ENCODE data around the gene DBH.

The DBH gene

DNA sequence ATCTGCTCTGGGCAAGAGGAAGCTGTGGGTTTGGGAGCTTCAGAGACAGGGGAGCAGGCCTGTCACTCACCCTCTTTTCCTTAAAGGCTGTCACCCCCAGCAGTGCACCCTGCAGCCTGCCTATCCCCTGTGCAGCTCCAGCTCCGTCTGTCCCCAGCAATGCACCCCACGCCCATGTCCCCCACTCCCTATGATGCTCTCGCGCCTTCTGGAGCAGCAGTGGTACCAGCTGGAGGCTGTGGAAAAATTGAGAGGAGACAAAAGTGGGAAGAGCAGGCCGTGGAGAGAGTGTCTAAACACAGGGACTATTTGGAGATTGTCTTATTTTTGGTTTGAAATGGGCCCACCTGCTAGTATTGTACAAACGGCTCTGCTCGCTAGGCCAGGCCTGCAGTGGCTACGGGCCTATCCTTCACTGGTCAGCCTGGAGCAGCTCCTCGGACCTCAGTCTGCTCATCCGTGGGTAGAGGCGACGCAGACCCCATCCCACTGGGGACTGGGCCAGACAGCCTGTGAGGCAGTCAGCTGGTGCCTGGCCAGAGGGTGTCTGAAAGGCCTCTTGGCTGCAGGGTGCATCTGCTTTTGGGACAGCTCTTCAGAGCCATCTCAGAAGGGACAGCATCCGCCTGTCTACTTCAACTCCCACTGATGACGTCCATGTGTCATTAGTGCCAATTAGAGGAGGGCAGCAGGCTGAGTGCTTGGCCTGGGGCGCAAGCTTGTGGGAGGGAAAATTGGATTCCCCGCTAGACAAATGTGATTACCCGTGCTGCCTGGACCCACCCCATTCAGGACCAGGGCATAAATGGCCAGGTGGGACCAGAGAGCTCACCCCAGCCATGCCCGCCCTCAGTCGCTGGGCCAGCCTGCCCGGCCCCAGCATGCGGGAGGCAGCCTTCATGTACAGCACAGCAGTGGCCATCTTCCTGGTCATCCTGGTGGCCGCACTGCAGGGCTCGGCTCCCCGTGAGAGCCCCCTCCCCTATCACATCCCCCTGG is at the start of gene DBH:
DBH (plus strand) TSS at position 831 of the 999 bp plus-strand sequence; CDS start at position 840, 9 bp downstream.
- no peak for DNase-seq (ENCODE audit: low spot score)
- H3K36me3 Mint-ChIP-seq (ENCODE audit: low read depth), result no peaks in the 10 kb centered on the region
- no peaks in the 10 kb centered on the region for H3K9me3 Mint-ChIP-seq
- no peak within 1 kb of the TSS for H3K4me3 Mint-ChIP-seq
- H3K27me3 Mint-ChIP-seq (ENCODE audit: low read depth), result no peaks in the 10 kb centered on the region
- no peaks in the 10 kb centered on the region for H3K4me1 Mint-ChIP-seq (ENCODE audit: low read depth)
- H3K27ac Mint-ChIP-seq, result no peak within 1 kb of the TSS

- H3K9me3 Mint-ChIP-seq, result peaks cover 5% of the 10 kb centered on the region
- no peaks in the 10 kb centered on the region for H3K4me1 Mint-ChIP-seq (ENCODE audit: low read depth)
- no peak overlapping the region for H3K27ac Mint-ChIP-seq
- H3K36me3 Mint-ChIP-seq (ENCODE audit: low read depth), result no peaks in the 10 kb centered on the region
- no peak for DNase-seq (ENCODE audit: low spot score)
- H3K4me3 Mint-ChIP-seq, result no peak overlapping the region
- peaks cover 22% of the 10 kb centered on the region for H3K27me3 Mint-ChIP-seq (ENCODE audit: low read depth)
Measured at GRCh38 chr9:133587051-133587450, 49.1 kb upstream of the DBH start.

- H3K9me3 Mint-ChIP-seq, result peaks cover 5% of the 10 kb centered on the region
- no peaks in the 10 kb centered on the region for H3K4me1 Mint-ChIP-seq (ENCODE audit: low read depth)
- H3K27ac Mint-ChIP-seq, result no peak overlapping the region
- H3K4me3 Mint-ChIP-seq, result no peak overlapping the region
- no peak for DNase-seq (ENCODE audit: low spot score)
- no peaks in the 10 kb centered on the region for H3K36me3 Mint-ChIP-seq (ENCODE audit: low read depth)
- H3K27me3 Mint-ChIP-seq (ENCODE audit: low read depth), result peaks cover 22% of the 10 kb centered on the region
Measured at GRCh38 chr9:133587466-133587865, 48.7 kb upstream of the DBH start.

DNA sequence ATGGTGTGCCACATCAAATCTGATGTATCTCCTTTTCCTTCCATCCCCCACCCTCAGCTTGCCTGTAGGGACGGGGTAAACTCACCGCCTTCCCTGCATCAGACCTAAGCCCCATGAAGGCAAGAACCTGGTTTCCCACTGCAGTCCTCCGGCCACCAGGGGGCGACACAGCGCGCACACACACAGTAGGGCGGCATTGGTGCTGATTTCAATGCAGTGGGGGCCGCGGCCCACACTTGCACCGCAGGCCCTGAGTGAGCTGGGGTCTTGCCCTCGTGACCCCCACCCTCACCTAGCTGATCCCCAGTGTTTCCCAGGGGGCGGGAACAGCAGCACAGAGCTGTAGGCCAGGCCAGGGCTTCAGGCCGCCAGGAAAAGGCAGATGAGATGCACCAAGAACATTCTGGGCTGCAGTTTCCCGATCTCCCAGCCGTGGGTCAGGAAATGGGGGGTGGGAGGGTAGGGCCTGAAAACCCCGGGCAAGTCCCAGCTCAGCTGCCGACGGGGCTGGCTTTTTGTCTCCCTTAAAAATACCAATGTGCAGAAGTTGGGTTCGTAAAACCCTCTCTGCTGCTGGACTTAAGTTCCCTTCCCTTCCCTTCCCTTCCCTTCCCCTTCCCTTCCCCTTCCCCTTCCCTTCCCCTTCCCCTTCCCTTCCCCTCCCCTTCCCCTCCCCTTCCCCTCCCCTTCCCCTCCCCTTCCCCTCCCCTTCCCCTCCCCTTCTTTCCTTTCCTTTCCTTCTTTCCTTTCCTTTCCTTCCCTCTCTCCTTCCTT is 46.5 kb upstream of the DBH start:
- Mint-ChIP-seq H3K27ac (no peak overlapping the region), H3K4me3 (no peak overlapping the region), H3K27me3 (ENCODE audit: low read depth) (peaks cover 18% of the 10 kb centered on the region)

DNA sequence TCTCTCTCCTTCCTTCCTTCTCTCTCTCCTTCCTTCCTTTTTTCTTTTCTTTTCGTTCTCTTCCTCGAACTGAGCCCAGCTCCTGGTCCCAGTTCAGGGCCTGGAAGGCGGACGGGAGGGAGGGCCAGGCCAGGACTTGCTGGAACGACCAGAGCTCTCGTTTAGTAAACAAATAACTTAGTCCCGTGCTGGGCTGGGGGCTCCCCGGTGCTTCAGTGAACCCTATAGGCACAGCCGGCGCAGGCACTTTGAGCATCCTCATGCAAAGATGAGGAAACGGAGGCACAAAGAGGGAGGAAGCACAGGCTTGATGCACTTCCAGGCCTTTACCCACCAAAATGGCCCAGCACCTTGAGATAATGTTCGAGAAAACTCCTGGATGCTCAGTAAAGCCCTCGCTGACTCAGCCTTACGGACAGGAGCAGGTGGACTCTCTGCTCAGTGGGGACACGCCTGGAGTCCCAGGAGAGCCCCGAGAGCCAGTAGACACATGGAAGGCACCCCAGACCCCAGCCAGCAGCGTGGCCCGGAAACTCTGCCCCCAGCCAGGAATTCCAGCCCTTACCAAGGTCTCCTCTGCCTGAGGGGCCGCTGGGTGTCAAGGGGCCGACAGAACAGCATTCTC is 45.8 kb upstream of the DBH start:
- no peaks in the 10 kb centered on the region for H3K36me3 Mint-ChIP-seq (ENCODE audit: low read depth)
- H3K4me3 Mint-ChIP-seq, result no peak overlapping the region
- H3K4me1 Mint-ChIP-seq (ENCODE audit: low read depth), result no peaks in the 10 kb centered on the region
- H3K27me3 Mint-ChIP-seq (ENCODE audit: low read depth), result peaks cover 12% of the 10 kb centered on the region
- no peak for DNase-seq (ENCODE audit: low spot score)
- H3K27ac Mint-ChIP-seq, result no peak overlapping the region
- H3K9me3 Mint-ChIP-seq, result peaks cover 5% of the 10 kb centered on the region

More for the DNA sequence above, 46.5 kb upstream of the DBH start:
- DNase-seq (ENCODE audit: low spot score), result peak; percentile 8
- no peaks in the 10 kb centered on the region for H3K36me3 Mint-ChIP-seq (ENCODE audit: low read depth)
- peaks cover 5% of the 10 kb centered on the region for H3K9me3 Mint-ChIP-seq
- H3K4me1 Mint-ChIP-seq (ENCODE audit: low read depth), result no peaks in the 10 kb centered on the region

DNA sequence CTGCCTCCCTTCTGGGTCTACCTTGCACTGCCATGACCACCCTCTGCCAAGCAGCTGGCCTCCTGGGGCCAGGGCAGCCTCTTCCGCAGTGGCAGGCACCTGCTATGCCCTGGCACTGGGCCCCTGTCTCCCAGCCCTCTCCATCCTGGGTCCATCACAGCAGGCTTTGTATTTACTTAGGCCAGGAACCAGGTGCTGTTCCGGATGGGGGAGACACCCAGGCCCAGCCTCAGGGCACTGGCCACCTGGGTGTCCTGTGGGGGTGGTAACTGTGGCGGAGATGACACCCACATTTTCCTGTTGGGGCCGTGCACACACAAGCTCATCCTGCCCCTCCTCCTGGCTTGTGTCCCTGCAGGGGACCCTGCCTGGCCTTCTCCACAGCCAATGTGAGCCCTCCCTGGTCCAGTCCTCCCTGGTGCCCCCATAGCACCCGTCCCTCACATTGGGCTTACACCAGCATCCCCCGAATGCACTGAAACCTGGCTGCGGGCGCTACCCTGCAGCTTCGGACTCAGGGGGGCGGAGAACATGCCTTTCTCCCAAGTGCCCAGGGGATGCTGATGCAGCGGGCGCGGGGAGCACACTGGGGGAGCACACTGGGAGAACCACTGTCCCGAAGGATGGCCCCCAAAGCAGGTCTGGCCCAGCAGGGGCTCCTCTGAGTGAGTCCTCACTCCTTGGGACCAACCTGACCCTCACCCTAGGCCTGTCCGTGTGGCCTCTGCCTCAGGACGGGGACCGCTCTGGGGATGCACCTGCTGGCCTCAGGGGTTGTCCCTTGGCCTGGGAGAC is 44.9 kb upstream of the DBH start:
- no peak for DNase-seq (ENCODE audit: low spot score)
- H3K27ac Mint-ChIP-seq, result no peak overlapping the region
- no peak overlapping the region for H3K4me3 Mint-ChIP-seq
- no peaks in the 10 kb centered on the region for H3K36me3 Mint-ChIP-seq (ENCODE audit: low read depth)
- H3K9me3 Mint-ChIP-seq, result peaks cover 5% of the 10 kb centered on the region
- no peaks in the 10 kb centered on the region for H3K4me1 Mint-ChIP-seq (ENCODE audit: low read depth)
- peaks cover 5% of the 10 kb centered on the region for H3K27me3 Mint-ChIP-seq (ENCODE audit: low read depth)

GRCh38 chr9:133591985-133592384 is 44.2 kb upstream of the DBH start:
- no peak for DNase-seq (ENCODE audit: low spot score)
- no peaks in the 10 kb centered on the region for H3K36me3 Mint-ChIP-seq (ENCODE audit: low read depth)
- no peak overlapping the region for H3K27ac Mint-ChIP-seq
- H3K27me3 Mint-ChIP-seq (ENCODE audit: low read depth), result no peaks in the 10 kb centered on the region
- no peaks in the 10 kb centered on the region for H3K4me1 Mint-ChIP-seq (ENCODE audit: low read depth)
- H3K4me3 Mint-ChIP-seq, result no peak overlapping the region
- H3K9me3 Mint-ChIP-seq, result peaks cover 8% of the 10 kb centered on the region

DNA sequence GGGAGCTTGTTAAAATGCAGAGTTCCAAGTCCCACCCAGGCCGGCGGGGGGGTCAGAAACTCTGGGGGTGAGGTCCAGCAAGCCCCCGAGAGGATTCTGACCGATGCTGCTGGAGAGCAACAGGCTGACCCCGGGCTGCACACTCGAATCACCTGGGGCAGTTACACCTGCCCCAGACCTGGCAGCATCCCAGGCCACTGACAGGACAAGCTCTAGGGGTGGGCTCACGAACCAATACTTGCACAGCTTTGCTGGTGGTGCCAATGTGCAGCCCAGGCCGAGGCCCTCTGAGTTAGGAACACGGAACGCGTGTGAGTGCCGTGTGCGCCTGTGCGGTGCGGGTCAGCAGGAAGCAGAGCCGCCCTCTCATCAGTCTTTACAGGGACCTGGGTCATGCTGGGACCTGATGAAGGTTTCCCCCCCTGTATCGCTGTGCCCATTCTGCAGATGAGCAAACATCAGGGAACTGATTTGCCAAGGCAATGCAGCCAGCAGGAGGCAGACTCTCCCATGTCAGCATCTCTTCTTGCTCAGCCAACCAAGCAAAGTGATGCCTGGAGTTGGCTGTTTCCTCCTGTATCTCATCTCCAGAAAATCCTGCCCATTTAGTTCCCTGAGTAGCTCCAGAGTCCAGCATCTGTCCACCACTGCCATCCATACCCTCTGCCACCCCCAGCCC is 43.3 kb upstream of the DBH start:
- peaks cover 17% of the 10 kb centered on the region for H3K9me3 Mint-ChIP-seq
- no peaks in the 10 kb centered on the region for H3K36me3 Mint-ChIP-seq (ENCODE audit: low read depth)
- no peaks in the 10 kb centered on the region for H3K4me1 Mint-ChIP-seq (ENCODE audit: low read depth)
- DNase-seq (ENCODE audit: low spot score), result no peak
- H3K27me3 Mint-ChIP-seq (ENCODE audit: low read depth), result no peaks in the 10 kb centered on the region
- no peak overlapping the region for H3K27ac Mint-ChIP-seq
- H3K4me3 Mint-ChIP-seq, result no peak overlapping the region

DNA sequence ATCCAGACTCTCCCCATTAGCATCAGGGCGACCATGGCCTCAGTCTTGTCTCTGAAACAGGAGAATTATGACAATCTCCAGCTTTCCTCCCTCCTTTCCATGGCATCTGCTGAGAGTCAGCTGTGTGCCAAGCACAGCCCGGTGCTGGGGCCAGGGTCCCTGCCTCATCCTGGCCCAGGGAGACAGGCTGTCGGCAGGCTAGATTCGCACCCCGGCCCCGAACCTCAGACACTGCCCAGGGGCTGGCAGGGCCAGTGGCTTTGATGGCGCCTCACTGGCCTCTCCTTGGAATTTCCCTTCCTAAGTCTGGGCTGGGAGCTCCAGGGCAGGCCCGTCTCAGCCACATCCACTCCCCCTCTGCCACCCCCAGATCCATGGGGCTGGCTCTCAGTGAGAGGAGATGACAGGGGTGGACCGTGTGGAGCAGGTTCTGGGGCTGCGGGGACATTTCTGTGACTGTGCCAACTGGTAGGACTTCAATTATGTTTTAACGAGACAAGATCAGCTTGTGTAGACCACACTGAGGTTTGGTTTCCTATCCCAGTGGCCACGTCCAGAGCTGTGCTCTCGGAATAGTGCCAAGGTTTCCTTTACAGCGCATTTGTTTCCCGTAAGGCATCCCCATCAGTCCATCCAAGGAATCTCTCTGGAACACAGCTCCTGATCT is 42.4 kb upstream of the DBH start:
- Mint-ChIP-seq H3K4me1 (ENCODE audit: low read depth) (no peaks in the 10 kb centered on the region), H3K27ac (no peak overlapping the region), H3K4me3 (no peak overlapping the region), H3K27me3 (ENCODE audit: low read depth) (no peaks in the 10 kb centered on the region), H3K36me3 (ENCODE audit: low read depth) (no peaks in the 10 kb centered on the region), H3K9me3 (peaks cover 14% of the 10 kb centered on the region)
- DNase-seq (ENCODE audit: low spot score), result no peak

GRCh38 chr9:133594310-133594709 is 41.9 kb upstream of the DBH start:
- H3K27ac Mint-ChIP-seq, result no peak overlapping the region
- no peaks in the 10 kb centered on the region for H3K27me3 Mint-ChIP-seq (ENCODE audit: low read depth)
- no peak overlapping the region for H3K4me3 Mint-ChIP-seq
- no peak for DNase-seq (ENCODE audit: low spot score)
- peaks cover 14% of the 10 kb centered on the region for H3K9me3 Mint-ChIP-seq
- no peaks in the 10 kb centered on the region for H3K36me3 Mint-ChIP-seq (ENCODE audit: low read depth)
- no peaks in the 10 kb centered on the region for H3K4me1 Mint-ChIP-seq (ENCODE audit: low read depth)

DNA sequence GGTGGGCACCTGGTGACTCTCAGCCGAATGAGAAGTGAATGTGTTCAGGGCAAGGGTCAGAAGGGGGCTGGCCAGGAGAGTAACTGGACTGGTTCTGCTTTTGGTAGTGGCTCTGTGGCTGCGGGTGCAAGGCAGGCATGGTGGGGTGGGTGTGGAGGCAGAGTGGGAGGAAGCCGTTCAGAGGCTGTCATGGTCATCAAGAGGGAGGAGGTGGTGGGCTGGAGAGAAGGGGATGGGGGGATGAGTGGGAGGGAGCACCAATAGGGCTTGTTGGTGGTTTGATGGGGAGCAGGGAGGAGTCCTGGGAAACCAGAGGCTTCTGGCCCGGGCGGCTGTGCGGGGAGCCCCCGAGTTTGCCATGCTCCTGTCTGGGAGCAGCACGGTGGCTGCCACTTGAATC is 40.3 kb upstream of the DBH start:
- no peak overlapping the region for H3K4me3 Mint-ChIP-seq
- H3K9me3 Mint-ChIP-seq, result peaks cover 14% of the 10 kb centered on the region
- DNase-seq (ENCODE audit: low spot score), result no peak
- no peak overlapping the region for H3K27ac Mint-ChIP-seq
- H3K36me3 Mint-ChIP-seq (ENCODE audit: low read depth), result no peaks in the 10 kb centered on the region
- H3K27me3 Mint-ChIP-seq (ENCODE audit: low read depth), result no peaks in the 10 kb centered on the region
- no peaks in the 10 kb centered on the region for H3K4me1 Mint-ChIP-seq (ENCODE audit: low read depth)

- no peak overlapping the region for H3K4me3 Mint-ChIP-seq
- peaks cover 14% of the 10 kb centered on the region for H3K9me3 Mint-ChIP-seq
- no peak overlapping the region for H3K27ac Mint-ChIP-seq
- no peaks in the 10 kb centered on the region for H3K36me3 Mint-ChIP-seq (ENCODE audit: low read depth)
- no peaks in the 10 kb centered on the region for H3K4me1 Mint-ChIP-seq (ENCODE audit: low read depth)
- H3K27me3 Mint-ChIP-seq (ENCODE audit: low read depth), result no peaks in the 10 kb centered on the region
- DNase-seq (ENCODE audit: low spot score), result no peak
Measured at GRCh38 chr9:133597316-133597957, 38.7 kb upstream of the DBH start.
